Measurements from ENCODE around the gene CACNB2.
"Not testable (repeated sequence)": the region's sequence is repeated elsewhere in the genome, so short reads cannot be mapped to it uniquely, and the experiment has no call there.

Gene CACNB2

GRCh38 chr10:18576586-18576985, 436.4 kb downstream of the CACNB2 start:
- no peak for FAIRE-seq
- no peak for DNase-seq (ENCODE audit: insufficient read length, low spot score)
- no peak for TF ChIP-seq POLR2A (IDR thresholded peaks at IDR 0.05; ENCODE audit: low read depth, low read length)

- FAIRE-seq, result no peak
- TF ChIP-seq POLR2A (IDR thresholded peaks at IDR 0.05; ENCODE audit: low read depth, low read length), result no peak
Measured at GRCh38 chr10:18577823-18578685, 437.8 kb downstream of the CACNB2 start.

GRCh38 chr10:18582803-18583202, 442.6 kb downstream of the CACNB2 start:
- no peak for FAIRE-seq
- DNase-seq (ENCODE audit: insufficient read length, low spot score), result no peak
- TF ChIP-seq POLR2A (IDR thresholded peaks at IDR 0.05; ENCODE audit: low read depth, low read length), result no peak

More at GRCh38 chr10:18577823-18578685, 437.8 kb downstream of the CACNB2 start:
- no peak for DNase-seq (ENCODE audit: insufficient read length, low spot score)

GRCh38 chr10:18583575-18584270, 443.5 kb downstream of the CACNB2 start:
- FAIRE-seq (no peak), DNase-seq (ENCODE audit: insufficient read length, low spot score) (no peak)
- TF ChIP-seq POLR2A (IDR thresholded peaks at IDR 0.05; ENCODE audit: low read depth, low read length), result no peak

DNA sequence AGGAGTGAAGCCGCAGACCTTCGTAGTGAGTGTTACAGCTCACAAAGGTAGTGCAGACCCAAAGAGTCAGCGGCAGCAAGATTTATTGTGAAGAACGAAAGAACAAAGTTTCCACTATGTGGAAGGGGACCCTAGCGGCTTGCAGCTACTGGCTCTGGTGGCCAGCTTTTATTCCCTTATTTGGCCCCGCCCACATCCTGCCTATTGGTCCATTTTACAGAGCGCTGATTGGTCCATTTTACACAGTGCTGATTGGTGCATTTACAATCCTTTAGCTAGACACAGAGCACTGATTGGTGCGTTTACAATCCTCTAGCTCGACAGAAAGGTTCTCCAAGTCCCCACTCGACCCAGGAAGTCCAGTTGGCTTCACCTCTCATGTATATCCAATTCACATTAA, 446.4 kb downstream of the CACNB2 start:
- not testable (repeated sequence) for FAIRE-seq; DNase-seq (ENCODE audit: insufficient read length, low spot score)

- FAIRE-seq; DNase-seq (ENCODE audit: insufficient read length, low spot score): not testable (repeated sequence)
Measured at GRCh38 chr10:18591141-18591540, 450.9 kb downstream of the CACNB2 start.

All from H54 (cell line).